ENCODE results near the gene SIGLEC15.
"Not testable (repeated sequence)": the region's sequence is repeated elsewhere in the genome, so short reads cannot be mapped to it uniquely, and the experiment has no call there.

SIGLEC15 gene

DNA sequence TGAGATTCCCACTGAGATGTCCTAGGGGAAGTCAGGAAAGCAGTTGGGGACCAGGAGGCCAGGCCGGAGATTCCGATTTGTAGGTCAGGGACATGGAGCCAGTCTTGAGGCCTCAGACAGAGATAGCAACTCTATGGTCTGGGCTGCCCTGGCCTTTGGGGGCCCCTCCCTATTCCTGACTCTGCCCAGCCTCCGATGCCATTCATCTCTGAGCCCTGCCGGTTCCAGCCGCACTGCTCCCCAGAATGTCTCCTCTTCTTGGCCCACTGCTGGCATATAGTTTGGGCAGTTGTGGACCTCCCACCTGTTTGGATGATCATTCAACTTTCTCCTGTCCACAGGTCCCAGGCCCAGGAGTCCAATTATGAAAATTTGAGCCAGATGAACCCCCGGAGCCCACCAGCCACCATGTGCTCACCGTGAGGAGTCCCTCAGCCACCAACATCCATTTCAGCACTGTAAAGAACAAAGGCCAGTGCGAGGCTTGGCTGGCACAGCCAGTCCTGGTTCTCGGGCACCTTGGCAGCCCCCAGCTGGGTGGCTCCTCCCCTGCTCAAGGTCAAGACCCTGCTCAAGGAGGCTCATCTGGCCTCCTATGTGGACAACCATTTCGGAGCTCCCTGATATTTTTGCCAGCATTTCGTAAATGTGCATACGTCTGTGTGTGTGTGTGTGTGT, 16.4 kb downstream of the SIGLEC15 start:
- DNase-seq, result no peak

DNA sequence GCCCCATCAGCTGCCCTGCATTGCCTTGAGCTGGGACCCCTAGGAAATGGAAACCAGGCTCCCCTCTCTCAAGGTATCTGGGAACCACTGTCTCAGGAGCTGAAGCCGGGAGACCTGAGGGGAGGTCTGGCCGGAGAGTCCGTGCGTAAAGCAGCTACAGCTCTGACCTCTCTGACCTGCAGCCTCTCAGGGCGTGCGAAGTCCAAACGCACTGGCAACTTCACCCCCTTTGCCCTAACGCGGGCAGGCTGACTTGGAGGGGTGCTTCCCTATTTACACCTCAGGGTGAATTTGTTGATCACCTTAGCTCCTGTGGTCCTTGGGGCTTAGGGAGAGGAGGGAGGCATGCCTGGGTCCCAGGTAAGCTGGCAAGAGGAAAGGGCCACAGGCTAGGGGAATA, 17.5 kb downstream of the SIGLEC15 start:
- DNase-seq, result no peak

DNA sequence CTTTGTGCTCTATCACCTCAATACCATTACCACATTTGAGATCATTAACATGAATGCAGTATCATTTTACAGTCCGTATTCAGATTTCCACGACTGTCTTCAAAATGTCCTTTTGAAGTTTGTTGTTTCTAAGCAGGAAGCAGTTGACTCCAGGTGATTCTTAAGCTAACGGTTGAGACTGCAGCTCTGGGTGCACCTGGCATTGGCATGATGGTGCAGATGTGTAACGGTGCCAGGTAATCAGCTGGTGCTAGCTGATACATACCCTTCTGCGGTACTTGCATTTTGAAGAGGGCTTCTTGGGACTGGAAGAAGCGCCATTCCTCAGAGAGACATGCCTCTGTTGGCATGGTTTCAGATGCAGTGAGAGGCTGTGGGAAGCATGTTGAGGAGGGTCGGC, 19.5 kb downstream of the SIGLEC15 start:
- DNase-seq, result no peak

DNA sequence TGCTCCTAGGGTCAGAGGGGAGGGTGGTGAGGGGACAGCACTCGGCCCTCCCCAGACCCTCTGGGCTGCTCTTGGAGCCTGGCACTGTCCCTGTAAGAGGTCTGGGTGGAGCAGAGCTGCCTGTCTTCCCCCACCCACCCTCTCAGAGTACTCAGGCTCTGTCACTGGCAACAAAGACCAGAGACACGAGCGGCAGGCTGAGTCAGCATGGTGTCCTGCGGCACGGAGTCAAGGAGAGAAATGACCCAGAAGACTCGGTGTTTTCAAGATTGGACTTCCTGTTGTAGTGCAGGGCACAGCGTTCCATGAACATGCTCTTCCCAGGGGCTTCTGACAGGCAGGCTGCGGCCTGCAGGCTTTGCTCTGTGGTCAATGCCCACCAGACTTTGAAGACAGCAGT, 19.9 kb downstream of the SIGLEC15 start:
- DNase-seq, result no peak

DNA sequence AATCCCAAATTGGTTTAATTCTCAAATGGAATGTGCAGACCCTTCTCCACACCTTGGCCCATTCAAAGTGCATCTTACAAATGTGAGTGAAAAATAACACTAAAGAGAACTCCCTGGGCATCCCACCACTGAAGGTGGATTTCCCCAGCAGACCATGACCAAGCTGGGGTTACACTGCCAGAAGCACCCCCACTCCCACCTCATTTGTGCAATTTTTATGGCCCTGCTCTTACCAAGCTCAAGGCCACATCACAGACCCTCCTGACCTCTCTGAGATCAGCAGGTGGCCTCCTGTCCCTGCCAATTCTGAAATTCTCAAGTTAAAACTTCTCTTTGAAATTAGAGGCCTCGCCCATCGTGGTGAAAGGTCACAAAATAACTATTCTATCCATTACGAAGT, 21.6 kb downstream of the SIGLEC15 start:
- no peak for DNase-seq

DNA sequence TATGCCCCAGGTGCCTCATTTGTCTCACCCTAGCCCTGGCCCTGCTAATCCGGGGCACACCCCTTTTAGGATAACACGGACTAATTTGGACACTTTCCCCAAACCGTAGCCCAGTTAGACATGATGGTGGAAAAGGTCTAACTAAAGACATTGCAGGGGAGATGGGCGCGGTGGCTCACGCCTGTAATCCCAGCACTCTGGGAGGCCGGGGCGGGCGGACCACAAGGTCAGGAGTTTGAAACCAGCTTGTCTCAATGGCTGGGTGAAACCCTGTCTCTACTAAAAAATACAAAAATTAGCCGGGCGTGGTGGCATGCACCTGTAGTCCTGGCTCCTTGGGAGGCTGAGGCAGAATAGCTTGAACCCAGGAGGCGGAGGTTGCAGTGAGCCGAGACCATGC, 23.2 kb downstream of the SIGLEC15 start:
- DNase-seq, result not testable (repeated sequence)

DNA sequence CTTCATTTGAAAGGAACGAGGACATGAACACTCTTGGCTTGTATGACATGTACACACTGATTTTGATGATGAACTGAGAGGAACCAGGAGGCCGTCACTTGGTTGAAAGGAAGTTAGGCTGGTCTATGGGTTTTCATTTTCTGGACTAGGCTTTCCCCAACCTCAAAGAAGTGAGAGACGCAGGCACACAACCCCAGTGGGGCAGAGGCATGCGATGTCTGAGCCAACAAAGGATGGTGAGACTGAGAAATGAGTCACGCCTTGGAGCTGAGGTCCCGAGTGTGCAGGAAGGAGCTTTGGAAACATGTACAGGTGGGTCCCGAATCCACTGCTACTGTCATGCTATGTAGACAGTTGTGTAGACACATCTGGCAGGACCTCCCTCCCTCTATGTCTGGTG, 24.1 kb downstream of the SIGLEC15 start:
- no peak for DNase-seq

DNA sequence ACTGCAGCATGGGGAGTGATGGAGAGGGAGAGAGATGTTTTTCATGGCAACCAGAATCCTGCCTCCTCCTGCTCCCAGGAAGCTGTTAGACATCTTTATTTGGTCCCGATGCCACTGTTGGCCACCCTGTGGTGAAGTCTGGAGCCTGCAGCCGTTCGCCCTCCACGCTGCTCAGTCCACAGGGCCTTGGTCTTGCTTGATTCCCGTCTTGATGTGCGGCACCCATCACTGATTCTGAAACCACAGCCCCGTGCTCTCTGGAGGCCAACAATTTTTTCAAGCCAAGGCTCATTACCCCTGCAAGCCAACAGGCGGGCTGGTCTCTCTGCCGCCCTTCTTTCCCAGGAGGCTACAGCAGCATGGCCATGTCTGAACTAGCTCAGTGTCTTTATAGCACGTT, 24.5 kb downstream of the SIGLEC15 start:
- no peak for DNase-seq

DNA sequence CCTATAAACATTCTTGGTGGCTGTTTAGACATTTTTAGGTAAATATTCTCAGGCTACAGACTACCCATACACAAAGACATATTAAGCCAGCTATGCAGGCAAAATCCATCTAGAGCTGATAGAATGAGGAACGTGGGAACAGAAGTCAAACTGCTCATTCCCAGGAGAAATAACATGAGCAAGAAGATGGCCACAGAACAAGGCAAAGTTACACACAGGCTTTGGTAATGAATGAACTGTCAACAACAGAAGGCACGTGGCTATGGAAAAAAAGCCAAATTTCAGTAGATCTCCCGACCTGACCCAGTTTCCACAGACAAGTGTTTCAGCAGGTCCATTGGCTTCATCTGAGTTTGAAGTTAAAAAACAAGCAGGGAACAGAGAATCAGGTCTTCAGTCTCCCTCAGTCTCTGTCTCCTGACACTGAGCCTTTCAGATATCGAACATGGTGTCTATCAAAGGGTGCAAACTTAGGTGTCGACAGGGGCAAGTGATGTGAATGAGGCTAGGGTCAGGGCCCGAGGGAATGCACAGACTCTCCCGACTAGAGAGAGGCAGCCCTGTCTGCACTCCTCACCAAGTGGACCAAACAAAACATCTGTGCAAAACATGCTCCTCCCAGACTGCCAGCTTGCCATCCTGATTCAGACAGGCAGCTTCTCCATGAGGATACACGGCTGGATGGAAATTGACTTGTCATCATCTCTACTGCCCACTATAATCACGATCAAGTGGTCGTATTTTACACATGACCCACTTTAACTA, 25.9 kb downstream of the SIGLEC15 start:
- no peak for DNase-seq

DNA sequence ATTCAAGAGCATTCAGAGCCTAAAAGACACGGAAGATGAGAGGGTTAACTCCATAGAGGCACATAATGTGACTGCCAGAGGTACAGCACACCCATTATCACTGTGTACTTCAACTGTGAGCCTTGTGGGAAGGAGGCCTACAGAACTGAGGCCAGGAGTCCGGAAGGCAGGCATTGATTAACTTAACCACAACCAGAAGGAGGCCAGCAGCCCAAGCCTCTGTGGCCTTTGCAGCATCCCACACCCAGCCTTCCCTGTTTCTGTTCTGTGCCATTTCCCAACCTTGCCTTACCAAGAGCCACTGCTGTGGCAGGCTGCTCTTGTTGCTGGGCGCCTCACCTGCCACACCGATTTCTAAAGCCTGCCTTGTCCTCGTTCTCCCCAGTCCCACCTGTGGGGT, 27.2 kb downstream of the SIGLEC15 start:
- no peak for DNase-seq

DNA sequence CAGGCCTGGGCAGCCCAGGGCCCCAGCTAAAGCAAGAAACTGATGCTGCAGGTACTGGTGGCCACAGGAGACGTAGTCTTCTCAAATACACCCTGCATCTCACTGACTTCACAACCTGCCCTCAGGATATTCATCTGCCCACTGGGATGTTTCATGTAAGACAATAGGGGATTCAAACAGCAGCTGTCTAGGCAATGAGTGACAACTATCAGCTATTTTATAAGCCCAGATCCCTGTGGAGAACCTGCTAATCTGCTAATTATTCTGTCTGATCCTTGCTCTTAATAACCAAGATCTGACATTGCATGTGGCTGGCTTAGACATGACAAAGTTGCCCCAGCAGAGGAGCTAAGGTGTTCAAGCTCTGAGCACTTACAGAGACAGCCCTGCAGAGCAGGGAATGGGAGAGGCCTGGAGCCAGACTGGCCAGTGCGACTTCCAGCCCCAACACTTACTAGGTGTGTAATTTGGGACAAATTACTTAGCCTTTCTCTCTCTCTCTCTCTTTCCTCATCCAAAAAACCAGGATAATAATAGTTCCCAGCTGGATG, 28.6 kb downstream of the SIGLEC15 start:
- no peak for DNase-seq

DNA sequence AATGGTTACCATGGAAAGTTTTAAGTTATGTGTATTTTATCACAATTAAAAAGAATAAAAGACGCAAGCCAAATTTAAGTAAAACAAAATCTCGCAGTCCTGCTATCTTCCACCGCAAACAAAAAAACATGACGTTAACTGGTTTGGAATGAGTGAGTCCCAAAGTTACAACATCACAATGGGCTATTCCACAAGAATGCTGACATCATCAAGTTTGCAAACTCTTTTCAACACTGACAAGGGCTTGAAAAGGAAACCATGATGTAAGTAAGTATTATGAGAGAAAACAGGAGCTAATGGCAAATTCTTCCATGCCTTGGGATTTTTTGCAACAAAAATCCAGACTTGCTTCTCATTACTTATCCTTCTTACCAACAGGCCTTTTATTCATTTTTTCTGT, 31.1 kb downstream of the SIGLEC15 start:
- no peak for DNase-seq

DNA sequence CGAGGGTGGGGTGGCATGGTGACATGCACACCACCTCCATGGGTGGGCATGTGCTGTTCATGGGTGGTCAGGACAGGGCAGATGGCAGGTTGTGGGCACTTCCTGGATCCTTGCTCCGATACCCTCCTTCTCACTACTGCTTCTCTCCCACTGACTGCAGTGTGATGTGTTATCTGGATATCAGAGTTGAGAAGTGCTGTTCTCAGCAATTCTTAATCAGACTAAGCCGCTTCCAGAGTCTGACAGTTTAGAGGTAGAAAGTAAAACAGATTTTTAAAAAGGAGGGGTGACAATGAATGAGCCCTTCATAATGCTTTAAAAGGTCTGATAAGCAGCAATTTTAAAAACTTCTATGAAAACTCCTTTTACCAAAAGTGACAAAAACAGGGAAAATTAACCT, 33.9 kb downstream of the SIGLEC15 start:
- DNase-seq, result no peak

DNA sequence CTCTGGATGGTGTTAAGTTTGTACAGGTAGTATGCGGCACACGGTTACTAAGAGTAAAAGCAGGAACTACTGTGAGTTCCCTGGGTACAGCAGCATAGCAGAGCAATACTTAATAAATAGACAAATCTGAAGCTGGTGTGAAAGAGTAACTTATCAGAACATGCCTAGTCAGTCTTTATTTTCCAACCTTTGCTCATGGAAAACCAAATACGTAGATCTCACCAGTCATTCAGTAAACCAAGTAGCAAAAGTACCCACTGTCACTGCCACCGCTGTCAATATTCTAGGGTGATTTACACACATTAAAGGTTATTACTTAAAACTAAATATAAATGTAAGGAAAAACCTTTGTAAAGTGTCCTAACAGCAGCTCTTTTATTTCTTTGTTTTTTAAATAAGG, 35.0 kb downstream of the SIGLEC15 start:
- no peak for DNase-seq

DNA sequence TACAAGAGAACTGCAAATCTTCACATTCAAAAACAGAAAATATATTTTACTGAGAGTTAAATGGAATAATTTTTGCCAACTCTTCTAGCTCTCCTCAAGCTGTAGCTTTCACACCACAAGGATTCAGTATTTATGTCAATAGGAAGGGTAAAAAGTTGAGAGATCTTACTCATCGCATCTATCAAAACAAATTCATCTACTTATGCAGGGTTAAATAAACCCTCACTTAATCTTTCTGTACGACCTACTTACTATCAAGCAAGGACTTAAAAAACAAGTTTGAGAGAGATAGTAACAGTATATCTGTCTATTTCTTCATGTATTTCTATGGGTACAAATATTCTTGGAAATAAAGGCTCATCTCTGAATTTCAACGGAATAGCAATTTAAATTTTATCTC, 35.5 kb downstream of the SIGLEC15 start:
- no peak for DNase-seq

DNA sequence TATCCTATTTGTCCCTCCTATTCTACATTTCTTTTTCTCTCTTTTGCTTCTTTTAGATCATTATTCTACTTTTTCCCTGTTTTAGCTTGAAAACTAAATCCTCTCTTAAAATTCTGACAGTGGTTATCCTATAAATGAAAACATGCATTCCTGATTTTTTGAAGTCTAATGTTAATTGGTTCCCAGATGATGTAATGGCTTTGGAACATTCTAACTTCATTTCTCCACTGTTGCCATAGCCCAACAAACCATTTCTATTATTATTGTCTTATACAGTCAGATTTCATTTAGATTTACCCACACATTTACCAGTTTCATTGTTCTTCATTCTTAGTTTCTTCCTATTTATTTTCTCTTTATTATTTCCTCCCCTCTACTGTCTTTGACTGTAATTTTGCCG, 36.5 kb downstream of the SIGLEC15 start:
- DNase-seq, result no peak

DNA sequence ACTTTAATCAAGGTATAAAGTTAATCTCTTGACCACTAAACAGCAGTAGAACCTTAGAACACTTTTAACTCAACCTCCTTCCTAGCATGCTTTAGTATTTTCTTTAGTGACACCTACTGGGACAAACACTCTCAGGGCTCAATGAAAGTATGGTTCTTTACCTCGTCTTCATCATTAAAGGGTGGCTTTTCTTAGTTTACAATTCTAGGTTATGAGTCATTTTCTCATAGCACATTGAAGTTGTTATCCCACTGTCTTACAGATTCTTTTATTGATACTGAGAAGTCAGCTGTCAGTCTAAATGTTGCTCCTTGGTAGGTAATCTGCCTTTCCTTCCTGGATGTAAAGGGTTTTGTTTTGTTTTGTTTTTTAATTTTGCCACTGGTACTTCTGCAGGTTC, 38.0 kb downstream of the SIGLEC15 start:
- DNase-seq, result no peak

DNA sequence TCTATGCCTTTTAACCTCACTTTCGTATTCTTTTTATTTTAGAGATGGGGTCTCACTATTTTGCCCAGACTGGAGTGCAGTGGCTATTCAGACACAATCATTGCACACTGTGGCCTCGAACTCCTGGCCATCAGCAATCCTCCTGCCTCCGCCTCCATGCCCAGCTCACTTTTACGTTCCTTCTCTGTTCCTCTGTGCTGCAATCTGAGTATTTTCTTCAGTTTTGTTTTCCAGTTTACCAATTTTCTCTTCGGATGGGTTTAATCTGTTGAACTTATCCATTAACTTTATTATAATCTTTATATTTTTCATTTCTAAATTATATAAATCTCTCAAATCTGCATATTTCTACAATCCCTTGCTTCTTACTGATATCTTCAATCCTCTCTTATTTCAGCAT, 38.6 kb downstream of the SIGLEC15 start:
- DNase-seq, result no peak

DNA sequence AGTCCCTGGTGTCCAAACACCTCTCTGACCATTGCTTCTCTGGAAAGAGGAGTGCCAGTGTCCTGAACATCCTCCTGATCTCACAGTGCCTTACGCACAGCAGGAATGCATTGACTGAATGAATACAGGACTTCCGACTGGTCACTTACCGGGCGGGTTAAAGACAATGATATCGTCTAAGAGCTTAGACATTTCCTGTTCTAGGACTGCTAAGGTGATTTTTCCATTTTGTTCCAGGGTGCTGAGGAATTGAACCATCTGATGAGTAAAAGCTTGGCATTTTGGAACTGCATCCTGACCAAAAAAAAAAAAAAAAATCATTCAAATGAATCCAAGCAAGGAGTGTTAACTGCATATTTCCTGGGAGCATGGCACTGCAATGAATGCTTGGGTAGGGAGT, 40.0 kb downstream of the SIGLEC15 start:
- DNase-seq, result no peak

DNA sequence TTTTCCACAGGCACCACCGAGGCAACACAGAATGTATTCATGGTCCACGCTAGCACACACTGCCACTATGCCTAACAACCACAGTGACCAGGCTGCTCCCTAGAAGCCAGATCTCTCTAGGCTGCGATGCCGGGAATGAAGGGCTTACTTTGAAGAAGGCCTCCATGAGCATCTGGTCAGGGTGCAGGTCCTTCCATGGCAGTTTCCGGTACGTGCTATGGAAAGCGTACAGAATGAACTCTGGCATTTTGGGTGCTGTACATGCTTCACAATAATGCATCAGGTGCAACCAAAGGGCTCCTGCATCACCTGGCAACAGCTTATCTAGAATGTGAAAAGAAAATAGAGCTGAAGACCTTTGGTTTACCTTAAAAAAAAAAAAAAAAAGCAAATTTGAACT, 44.9 kb downstream of the SIGLEC15 start:
- no peak for DNase-seq

DNA sequence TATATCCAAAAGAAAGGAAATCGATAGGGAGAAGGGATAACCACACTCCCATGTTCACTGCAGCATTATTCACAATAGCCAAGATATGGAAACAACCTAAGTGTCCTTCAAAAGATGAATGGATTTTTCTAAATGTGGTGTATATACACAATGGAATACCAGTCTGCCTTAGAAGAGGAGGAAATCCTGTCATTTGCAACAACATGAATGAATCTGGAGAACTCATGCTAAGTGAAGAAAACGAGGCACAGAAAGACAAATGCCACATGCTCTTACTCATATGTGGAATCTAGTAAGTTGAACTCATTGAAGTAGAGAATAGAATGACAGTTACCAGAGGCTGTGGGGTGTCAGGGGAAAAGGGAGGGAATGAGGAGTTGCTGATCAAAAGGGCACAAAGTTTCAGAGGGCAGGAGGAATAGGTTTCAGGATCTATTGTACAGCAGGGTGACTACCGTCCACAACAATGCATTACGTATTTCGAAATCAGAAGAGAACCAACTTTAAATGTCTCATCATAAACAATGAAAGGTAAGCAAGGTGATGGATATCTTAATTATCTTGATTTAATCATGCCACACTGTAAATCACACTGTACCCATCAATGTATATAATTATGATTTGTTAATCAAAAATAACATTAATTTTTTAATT, 46.1 kb downstream of the SIGLEC15 start:
- DNase-seq, result no peak

DNA sequence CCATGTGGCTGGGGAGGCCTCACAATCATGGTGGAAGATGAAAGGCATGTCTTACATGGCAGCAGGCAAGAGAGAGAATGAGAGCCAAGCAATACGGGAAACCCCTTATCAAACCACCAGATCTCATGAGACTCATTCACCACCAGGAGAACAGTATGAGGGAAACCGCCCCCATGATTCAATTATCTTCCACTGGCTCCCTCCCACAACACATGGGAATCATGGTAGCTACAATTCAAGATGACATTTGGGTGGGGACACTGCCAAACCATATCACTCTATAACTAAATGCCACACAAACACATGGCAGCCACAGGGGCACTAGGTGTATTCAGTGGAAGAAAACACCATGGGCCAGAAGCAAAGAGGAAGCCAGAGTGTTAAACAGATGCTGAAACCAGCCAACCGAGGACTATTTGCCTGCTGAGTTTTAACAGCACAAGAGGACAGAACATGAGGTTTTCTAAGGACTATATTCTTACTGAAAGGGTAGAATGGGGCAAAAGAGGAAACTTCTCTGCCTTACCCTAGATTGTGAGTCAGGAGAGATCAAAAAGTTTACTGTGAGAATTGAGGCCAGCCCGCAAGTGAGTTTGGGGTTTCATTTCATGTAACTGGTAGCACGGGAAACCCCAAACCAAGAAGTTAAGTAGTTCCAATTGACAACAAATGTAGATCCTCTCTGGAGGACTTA, 49.2 kb downstream of the SIGLEC15 start:
- DNase-seq, result no peak
